Measurements from ENCODE around the gene TDP1.

TDP1 gene

DNA sequence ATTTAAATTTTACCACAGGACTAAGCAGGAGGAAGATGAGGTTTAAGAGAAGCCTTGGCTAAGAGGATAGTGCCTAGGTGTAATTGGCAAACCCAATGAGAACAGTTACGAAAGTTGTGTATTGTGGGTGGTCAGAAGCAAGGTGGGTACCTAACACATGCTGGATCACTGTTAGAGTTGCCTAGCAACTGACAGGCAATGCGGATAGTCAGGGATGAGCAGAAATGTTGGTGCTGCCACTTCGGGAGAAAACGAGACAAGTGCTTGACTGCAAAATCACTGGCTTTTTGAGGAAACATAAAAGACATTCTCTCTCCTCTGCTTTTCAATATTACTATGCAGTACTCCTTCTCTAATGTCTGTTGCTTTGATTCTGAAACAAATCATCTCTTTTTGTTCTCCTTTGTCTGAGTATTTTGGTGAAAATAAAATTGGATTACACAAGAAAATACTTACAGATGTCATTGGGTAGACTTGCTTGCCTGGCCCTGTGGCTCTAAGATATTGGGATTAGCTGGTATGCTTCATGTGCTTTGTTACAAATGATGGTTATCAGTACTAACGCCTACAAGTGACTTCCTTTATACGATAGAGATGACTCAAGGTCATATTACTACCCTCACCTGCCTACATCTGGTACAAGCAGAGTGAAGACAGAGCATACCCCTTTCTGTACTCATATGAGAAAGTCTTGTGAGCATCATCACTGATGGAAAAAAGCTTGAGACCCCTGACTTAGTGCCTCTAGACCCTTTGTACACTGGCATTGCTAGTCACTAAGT, 48.0 kb downstream of the TDP1 start:
- Histone ChIP-seq H3K9me3 (no peaks in the 10 kb centered on the region), H3K36me3 (peaks cover 0 to 26% (median 22%) of the 10 kb centered on the region in 3 donors)
- intact Hi-C loops (cut with DNase I; ENCODE audit: low total_unique reads) = no loop called here

GRCh38 chr14:90005441-90005840, 49.7 kb downstream of the TDP1 start:
- Histone ChIP-seq H3K27me3 (no peaks in the 10 kb centered on the region), H3K27ac (no peak overlapping the region), H3K9me3 (no peaks in the 10 kb centered on the region), H3K4me1 (no peaks in the 10 kb centered on the region), H3K4me3 (no peak overlapping the region), H3K36me3 (peaks cover 4 to 26% (median 12%) of the 10 kb centered on the region in 3 donors)
- TF ChIP-seq, protein P1, sequence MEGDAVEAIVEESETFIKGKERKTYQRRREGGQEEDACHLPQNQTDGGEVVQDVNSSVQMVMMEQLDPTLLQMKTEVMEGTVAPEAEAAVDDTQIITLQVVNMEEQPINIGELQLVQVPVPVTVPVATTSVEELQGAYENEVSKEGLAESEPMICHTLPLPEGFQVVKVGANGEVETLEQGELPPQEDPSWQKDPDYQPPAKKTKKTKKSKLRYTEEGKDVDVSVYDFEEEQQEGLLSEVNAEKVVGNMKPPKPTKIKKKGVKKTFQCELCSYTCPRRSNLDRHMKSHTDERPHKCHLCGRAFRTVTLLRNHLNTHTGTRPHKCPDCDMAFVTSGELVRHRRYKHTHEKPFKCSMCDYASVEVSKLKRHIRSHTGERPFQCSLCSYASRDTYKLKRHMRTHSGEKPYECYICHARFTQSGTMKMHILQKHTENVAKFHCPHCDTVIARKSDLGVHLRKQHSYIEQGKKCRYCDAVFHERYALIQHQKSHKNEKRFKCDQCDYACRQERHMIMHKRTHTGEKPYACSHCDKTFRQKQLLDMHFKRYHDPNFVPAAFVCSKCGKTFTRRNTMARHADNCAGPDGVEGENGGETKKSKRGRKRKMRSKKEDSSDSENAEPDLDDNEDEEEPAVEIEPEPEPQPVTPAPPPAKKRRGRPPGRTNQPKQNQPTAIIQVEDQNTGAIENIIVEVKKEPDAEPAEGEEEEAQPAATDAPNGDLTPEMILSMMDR (IDR thresholded peaks at IDR 0.05) = no peak
- no peak for DNase-seq
- intact Hi-C loops (cut with DNase I; ENCODE audit: low total_unique reads) = no loop called here

More for the DNA sequence above, 48.0 kb downstream of the TDP1 start:
- Histone ChIP-seq H3K27ac (no peak overlapping the region), H3K27me3 (no peaks in the 10 kb centered on the region), H3K4me3 (no peak overlapping the region), H3K4me1 (no peaks in the 10 kb centered on the region)
- no peak for DNase-seq
- TF ChIP-seq, protein P1 (IDR thresholded peaks at IDR 0.05) = no peak

GRCh38 chr14:90005939-90006530, 50.3 kb downstream of the TDP1 start:
- no peak overlapping the region for H3K4me3 ChIP-seq
- H3K4me1 ChIP-seq = no peaks in the 10 kb centered on the region
- peaks cover 4 to 26% (median 12%) of the 10 kb centered on the region in 3 donors for H3K36me3 ChIP-seq
- intact Hi-C loops (cut with DNase I; ENCODE audit: low total_unique reads) = no loop called here
- no peaks in the 10 kb centered on the region for H3K27me3 ChIP-seq
- no peak for DNase-seq
- TF ChIP-seq, protein P1 (IDR thresholded peaks at IDR 0.05) = no peak
- no peaks in the 10 kb centered on the region for H3K9me3 ChIP-seq
- H3K27ac ChIP-seq = no peak overlapping the region

DNA sequence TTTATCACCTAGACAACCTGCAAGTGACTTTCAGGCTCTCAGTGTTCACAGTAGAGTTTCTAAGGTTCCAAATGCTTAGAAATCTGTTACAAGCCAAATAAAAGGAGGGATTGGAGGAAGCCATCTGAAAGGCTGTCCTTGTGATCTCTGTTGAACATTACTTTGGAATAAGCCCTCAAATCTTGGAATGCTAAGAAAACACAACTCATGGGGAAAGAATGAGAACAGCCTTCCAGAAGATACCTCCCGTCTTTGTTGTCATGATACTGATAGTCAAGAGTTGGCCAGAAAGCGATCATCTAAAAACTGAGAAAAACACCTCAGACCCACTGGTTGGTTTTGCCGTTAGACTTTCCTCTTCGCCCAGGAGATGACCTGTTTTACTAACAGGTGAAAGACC, 61.6 kb downstream of the TDP1 start:
- TF ChIP-seq, protein P1 (IDR thresholded peaks at IDR 0.05) = no peak
- H3K27ac ChIP-seq = no peak overlapping the region
- intact Hi-C loops (cut with DNase I; ENCODE audit: low total_unique reads) = no loop called here
- no peaks in the 10 kb centered on the region for H3K4me1 ChIP-seq
- H3K27me3 ChIP-seq = no peaks in the 10 kb centered on the region
- no peaks in the 10 kb centered on the region for H3K9me3 ChIP-seq
- H3K4me3 ChIP-seq = no peak overlapping the region
- DNase-seq = no peak
- H3K36me3 ChIP-seq = peaks cover 24 to 70% (median 28%) of the 10 kb centered on the region in 3 donors

GRCh38 chr14:90019824-90020523, 64.2 kb downstream of the TDP1 start:
- H3K9me3 ChIP-seq = no peaks in the 10 kb centered on the region
- intact Hi-C loops (cut with DNase I; ENCODE audit: low total_unique reads) = no loop called here
- H3K4me1 ChIP-seq = no peaks in the 10 kb centered on the region
- H3K4me3 ChIP-seq = no peak overlapping the region
- TF ChIP-seq, protein P1 (IDR thresholded peaks at IDR 0.05) = no peak
- H3K27me3 ChIP-seq = no peaks in the 10 kb centered on the region
- H3K36me3 ChIP-seq = peaks cover 23 to 74% (median 43%) of the 10 kb centered on the region in 3 donors
- no peak overlapping the region for H3K27ac ChIP-seq
- DNase-seq = no peak
